GM04504 (cell line): ENCODE data around the gene TENT5A.
A peak's percentile ranks its signal among the peaks of the same experiment; 100 is the strongest.

Source experiments
- DNase-seq: peaks from one replicate; pipeline ENCODE4 v3.0.0-alpha.2; 2012; ENCODE audit warnings: low read depth

TENT5A gene

GRCh38 chr6:81713205-81713604 is 39.3 kb downstream of the TENT5A start:
- DNase-seq: no peak

- DNase-seq: no peak
Measured at GRCh38 chr6:81708113-81708699, 44.3 kb downstream of the TENT5A start.

- no peak for DNase-seq
Measured at GRCh38 chr6:81704700-81705099, 47.8 kb downstream of the TENT5A start.

- DNase-seq: no peak
Measured at GRCh38 chr6:81700414-81700813, 52.1 kb downstream of the TENT5A start.

- DNase-seq: peak; percentile 5
Measured at GRCh38 chr6:81697559-81697958, 54.9 kb downstream of the TENT5A start.

- DNase-seq: no peak
Measured at GRCh38 chr6:81696524-81696923, 56.0 kb downstream of the TENT5A start.
